Astrocyte (in vitro differentiated cells and primary cell): ENCODE measurements around the gene MTNR1B. TPM values are rescaled to one million over a fixed set of nuclear protein-coding genes. Genes with fewer than 3 reads are reported as not detected.

ENCODE experiments used
- DNase-seq: peaks from one replicate; pipeline ENCODE4 v3.0.0-alpha.2; 2010; ENCODE audit warnings: low read depth
- FAIRE-seq: peaks from 2 replicates; lab custom pipeline; 2011; peaks lifted over from hg19 to GRCh38; lab: Jason Lieb, UNC
- H2AFZ ChIP-seq: 2 replicates; pipeline ENCODE4 v1.6.0; 2012; ENCODE audit warnings: low read depth, low read length, inconsistent platforms
- H3K27ac ChIP-seq: 2 replicates; pipeline ENCODE4 v1.5.1; 2011; ENCODE audit warnings: low read depth, low read length, inconsistent platforms
- H3K27me3 ChIP-seq: 2 replicates; pipeline ENCODE4 v1.6.0; 2011; ENCODE audit warnings: low read length, inconsistent platforms; ENCODE audit not compliant: insufficient read depth
- H3K36me3 ChIP-seq: 2 replicates; pipeline ENCODE4 v1.5.1; 2011; ENCODE audit warnings: low read length, inconsistent platforms; ENCODE audit not compliant: insufficient read depth
- H3K4me1 ChIP-seq: 2 replicates; pipeline ENCODE4 v1.5.1; 2011; ENCODE audit warnings: low read length, inconsistent platforms; ENCODE audit not compliant: insufficient read depth
- H3K4me2 ChIP-seq: 2 replicates; pipeline ENCODE4 v1.6.0; 2012; ENCODE audit warnings: low read length, inconsistent platforms
- H3K4me3 ChIP-seq: 2 replicates; pipeline ENCODE4 v1.5.1; 2011; ENCODE audit warnings: low read depth, mild to moderate bottlenecking, low read length, inconsistent platforms; ENCODE audit not compliant: insufficient read depth
- H3K79me2 ChIP-seq: 2 replicates; pipeline ENCODE4 v1.6.0; 2012; ENCODE audit warnings: mild to moderate bottlenecking, low read length, inconsistent platforms; ENCODE audit not compliant: insufficient read depth
- H3K9ac ChIP-seq: 2 replicates; pipeline ENCODE4 v1.6.0; 2012; ENCODE audit warnings: mild to moderate bottlenecking, low read length, inconsistent platforms
- H3K9me3 ChIP-seq: 2 replicates; pipeline ENCODE4 v1.5.1; 2012; ENCODE audit warnings: low read depth, mild to moderate bottlenecking, low read length, inconsistent platforms; ENCODE audit not compliant: insufficient read depth
- H4K20me1 ChIP-seq: 2 replicates; pipeline ENCODE4 v1.6.0; 2012; ENCODE audit warnings: low read length, inconsistent platforms; ENCODE audit not compliant: insufficient read depth
- H3K27ac Mint-ChIP-seq: one replicate; pipeline ENCODE4 v1.8.0; 2021; ENCODE audit warnings: mild to moderate bottlenecking, mixed read lengths; ENCODE audit not compliant: unreplicated experiment
- H3K27me3 Mint-ChIP-seq: one replicate; pipeline ENCODE4 v1.8.0; 2021; ENCODE audit warnings: low read depth, mixed read lengths; ENCODE audit not compliant: unreplicated experiment
- H3K36me3 Mint-ChIP-seq: one replicate; pipeline ENCODE4 v1.8.0; 2021; ENCODE audit warnings: low read depth, mixed read lengths; ENCODE audit not compliant: unreplicated experiment
- H3K4me1 Mint-ChIP-seq: one replicate; pipeline ENCODE4 v1.8.0; 2021; ENCODE audit warnings: low read depth, mixed read lengths; ENCODE audit not compliant: unreplicated experiment
- H3K4me3 Mint-ChIP-seq: one replicate; pipeline ENCODE4 v1.8.0; 2021; ENCODE audit warnings: mild to moderate bottlenecking, moderate library complexity, mixed read lengths; ENCODE audit not compliant: unreplicated experiment
- H3K9me3 Mint-ChIP-seq: one replicate; pipeline ENCODE4 v1.8.0; 2021; ENCODE audit warnings: mild to moderate bottlenecking, mixed read lengths; ENCODE audit not compliant: unreplicated experiment
- EZH2 ChIP-seq: IDR thresholded peaks from 2 replicates; pipeline ENCODE4 v1.6.1; 2012; ENCODE audit warnings: mild to moderate bottlenecking, low read length, inconsistent platforms; ENCODE audit not compliant: insufficient read depth
- total RNA-seq: library from RNA; stranded (reverse); gene quantifications from 2 replicates; pipeline ENCODE4 v1.2.1, GENCODE V29; 2021
- TF ChIP-seq, protein P1 (sequence below): IDR thresholded peaks from 2 replicates; pipeline ENCODE4 v1.5.1; 2011; ENCODE audit warnings: low read depth, mild to moderate bottlenecking, inconsistent platforms, low read length, moderate library complexity; ENCODE audit not compliant: insufficient read depth

The MTNR1B gene
- total RNA-seq, 1 donor from 2014 or later = not detected

DNA sequence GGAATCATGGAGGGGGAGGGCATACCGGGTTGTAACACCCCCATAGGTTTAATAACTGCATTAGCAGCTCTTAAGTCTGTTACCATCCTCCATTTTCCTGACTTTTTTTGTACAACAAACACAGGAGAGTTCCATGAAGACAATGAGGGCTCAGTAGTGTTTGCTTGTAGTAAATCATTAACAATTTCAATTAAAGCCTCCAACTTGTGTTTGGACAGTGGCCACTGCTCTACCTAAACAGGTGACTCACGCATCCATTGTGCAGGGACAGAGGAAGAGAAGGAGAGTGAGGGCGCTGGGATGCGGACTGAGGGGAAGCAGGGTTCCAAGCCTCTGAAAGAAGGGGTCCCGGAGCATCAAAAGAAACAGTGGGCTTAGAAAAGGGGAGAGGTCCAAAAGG lies 21.3 kb upstream of the MTNR1B start:
- no peak overlapping the region for H3K4me2 ChIP-seq

DNA sequence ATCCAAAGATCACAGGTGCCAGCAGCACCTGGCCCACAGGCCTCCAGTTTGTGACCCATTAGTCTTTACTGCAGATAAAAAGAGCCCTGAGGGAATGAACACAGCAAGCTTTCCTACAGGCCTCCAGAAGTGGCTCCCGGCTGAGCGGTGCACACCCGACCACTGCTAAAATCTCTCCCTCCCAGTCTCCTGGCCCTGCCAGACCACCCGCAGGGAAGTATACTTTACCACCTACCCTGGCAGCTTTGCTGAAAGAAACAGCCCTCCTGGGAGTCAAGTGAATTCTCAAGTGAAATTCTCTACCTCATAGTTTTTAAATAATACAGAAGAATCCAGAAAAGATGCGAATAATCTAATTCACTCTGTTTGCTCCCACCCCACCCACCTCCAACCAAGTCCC lies 15.4 kb upstream of the MTNR1B start:
- H3K79me2 ChIP-seq = no peaks in the 10 kb centered on the region
- FAIRE-seq (no peak), DNase-seq (no peak)
- Mint-ChIP-seq H3K27me3 (peaks cover 3% of the 10 kb centered on the region), H3K27ac (no peak overlapping the region), H3K9me3 (peaks cover 2% of the 10 kb centered on the region), H3K4me1 (no peaks in the 10 kb centered on the region), H3K36me3 (no peaks in the 10 kb centered on the region), H3K4me3 (no peak overlapping the region)
- no peaks in the 10 kb centered on the region for H4K20me1 ChIP-seq
- no peak overlapping the region for H3K27ac ChIP-seq
- no peak for TF ChIP-seq EZH2
- TF ChIP-seq, protein P1, sequence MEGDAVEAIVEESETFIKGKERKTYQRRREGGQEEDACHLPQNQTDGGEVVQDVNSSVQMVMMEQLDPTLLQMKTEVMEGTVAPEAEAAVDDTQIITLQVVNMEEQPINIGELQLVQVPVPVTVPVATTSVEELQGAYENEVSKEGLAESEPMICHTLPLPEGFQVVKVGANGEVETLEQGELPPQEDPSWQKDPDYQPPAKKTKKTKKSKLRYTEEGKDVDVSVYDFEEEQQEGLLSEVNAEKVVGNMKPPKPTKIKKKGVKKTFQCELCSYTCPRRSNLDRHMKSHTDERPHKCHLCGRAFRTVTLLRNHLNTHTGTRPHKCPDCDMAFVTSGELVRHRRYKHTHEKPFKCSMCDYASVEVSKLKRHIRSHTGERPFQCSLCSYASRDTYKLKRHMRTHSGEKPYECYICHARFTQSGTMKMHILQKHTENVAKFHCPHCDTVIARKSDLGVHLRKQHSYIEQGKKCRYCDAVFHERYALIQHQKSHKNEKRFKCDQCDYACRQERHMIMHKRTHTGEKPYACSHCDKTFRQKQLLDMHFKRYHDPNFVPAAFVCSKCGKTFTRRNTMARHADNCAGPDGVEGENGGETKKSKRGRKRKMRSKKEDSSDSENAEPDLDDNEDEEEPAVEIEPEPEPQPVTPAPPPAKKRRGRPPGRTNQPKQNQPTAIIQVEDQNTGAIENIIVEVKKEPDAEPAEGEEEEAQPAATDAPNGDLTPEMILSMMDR = no peak
- no peak overlapping the region for H3K9ac ChIP-seq
- no peaks in the 10 kb centered on the region for H3K4me1 ChIP-seq
- no peak overlapping the region for H3K4me2 ChIP-seq
- H3K36me3 ChIP-seq = no peaks in the 10 kb centered on the region
- no peaks in the 10 kb centered on the region for H3K27me3 ChIP-seq
- H3K4me3 ChIP-seq = no peak overlapping the region
- no peaks in the 10 kb centered on the region for H3K9me3 ChIP-seq
- no peak overlapping the region for H2AFZ ChIP-seq

More for the DNA sequence above, 21.3 kb upstream of the MTNR1B start:
- no peak overlapping the region for H3K27ac Mint-ChIP-seq
- Histone ChIP-seq H3K9ac (no peak overlapping the region), H3K4me1 (no peaks in the 10 kb centered on the region), H3K79me2 (no peaks in the 10 kb centered on the region), H2AFZ (no peak overlapping the region), H3K27me3 (no peaks in the 10 kb centered on the region), H4K20me1 (no peaks in the 10 kb centered on the region), H3K4me3 (no peak overlapping the region), H3K27ac (no peak overlapping the region), H3K36me3 (no peaks in the 10 kb centered on the region), H3K9me3 (no peaks in the 10 kb centered on the region)
- FAIRE-seq (no peak), DNase-seq (no peak)
- TF ChIP-seq, protein P1 = no peak
- no peak for TF ChIP-seq EZH2
- H3K4me3 Mint-ChIP-seq = no peak overlapping the region
- peaks cover 20% of the 10 kb centered on the region for H3K9me3 Mint-ChIP-seq
- no peaks in the 10 kb centered on the region for H3K4me1 Mint-ChIP-seq
- no peaks in the 10 kb centered on the region for H3K27me3 Mint-ChIP-seq
- H3K36me3 Mint-ChIP-seq = no peaks in the 10 kb centered on the region

DNA sequence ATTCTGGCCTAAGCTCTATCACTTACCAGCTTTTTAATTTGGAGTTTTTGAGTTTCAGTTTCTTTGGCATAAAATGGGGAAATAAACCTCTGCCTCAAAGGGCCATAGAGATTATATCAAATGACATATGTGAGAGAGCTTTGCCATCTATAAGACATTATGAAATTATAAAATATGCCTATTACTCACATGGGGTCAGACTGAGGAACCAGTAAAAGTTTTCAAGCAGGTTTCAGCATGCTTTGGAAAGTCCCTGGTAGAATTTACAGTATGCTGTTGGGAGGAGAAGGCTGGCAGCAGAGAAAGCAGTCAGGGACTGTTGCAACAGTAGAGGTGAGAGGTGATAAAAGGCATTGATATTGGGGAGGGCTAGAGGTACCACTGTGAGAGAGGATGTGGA lies 13.6 kb upstream of the MTNR1B start:
- H4K20me1 ChIP-seq = no peaks in the 10 kb centered on the region
- H2AFZ ChIP-seq = no peak overlapping the region
- H3K4me1 ChIP-seq = no peaks in the 10 kb centered on the region
- H3K27ac ChIP-seq = no peak overlapping the region
- no peaks in the 10 kb centered on the region for H3K27me3 ChIP-seq
- Mint-ChIP-seq H3K4me1 (no peaks in the 10 kb centered on the region), H3K36me3 (no peaks in the 10 kb centered on the region), H3K9me3 (peaks cover 2% of the 10 kb centered on the region), H3K27ac (no peak overlapping the region), H3K27me3 (peaks cover 3% of the 10 kb centered on the region), H3K4me3 (no peak overlapping the region)
- TF ChIP-seq, protein P1 = no peak
- no peak for TF ChIP-seq EZH2
- FAIRE-seq (no peak), DNase-seq (no peak)
- no peaks in the 10 kb centered on the region for H3K36me3 ChIP-seq
- H3K79me2 ChIP-seq = no peaks in the 10 kb centered on the region
- H3K4me3 ChIP-seq = no peak overlapping the region
- H3K9ac ChIP-seq = no peak overlapping the region
- H3K9me3 ChIP-seq = no peaks in the 10 kb centered on the region
- no peak overlapping the region for H3K4me2 ChIP-seq
